NCI-H82 treated with DMSO at 0.1 percent for 48 hours (cell line): ENCODE data around the gene LRCOL1.

Experiments used
- DNase-seq: peaks from one replicate; lab custom pipeline; 2025; ENCODE audit not compliant: unreplicated experiment; lab: John Stamatoyannopoulos, UW

LRCOL1 gene

GRCh38 chr12:132569856-132570480, 40.4 kb downstream of the LRCOL1 start:
- no peak for DNase-seq

GRCh38 chr12:132568826-132569480, 41.4 kb downstream of the LRCOL1 start:
- DNase-seq: no peak

GRCh38 chr12:132568301-132568700, 42.1 kb downstream of the LRCOL1 start:
- no peak for DNase-seq

GRCh38 chr12:132566516-132567131, 43.8 kb downstream of the LRCOL1 start:
- DNase-seq: no peak

- no peak for DNase-seq
Observed at GRCh38 chr12:132565365-132565764, 45.0 kb downstream of the LRCOL1 start.

GRCh38 chr12:132563911-132564310, 46.5 kb downstream of the LRCOL1 start:
- no peak for DNase-seq

GRCh38 chr12:132562489-132563021, 47.8 kb downstream of the LRCOL1 start:
- no peak for DNase-seq

- peak; percentile 17 for DNase-seq
Observed at GRCh38 chr12:132561427-132562156, 48.8 kb downstream of the LRCOL1 start.

GRCh38 chr12:132560614-132561426, 49.6 kb downstream of the LRCOL1 start:
- peak; percentile 68 for DNase-seq

GRCh38 chr12:132560364-132560613, 50.1 kb downstream of the LRCOL1 start:
- no peak for DNase-seq

- DNase-seq: peak; percentile 19
Observed at GRCh38 chr12:132559652-132560363, 50.6 kb downstream of the LRCOL1 start.

GRCh38 chr12:132558861-132559623, 51.3 kb downstream of the LRCOL1 start:
- DNase-seq: no peak

- peak; percentile 19 for DNase-seq
Observed at GRCh38 chr12:132558042-132558856, 52.1 kb downstream of the LRCOL1 start.

- DNase-seq: no peak
Observed at GRCh38 chr12:132557291-132558015, 52.9 kb downstream of the LRCOL1 start.

GRCh38 chr12:132556801-132557200, 53.6 kb downstream of the LRCOL1 start:
- DNase-seq: no peak

- no peak for DNase-seq
Observed at GRCh38 chr12:132556216-132556615, 54.2 kb downstream of the LRCOL1 start.

GRCh38 chr12:132555686-132556085, 54.7 kb downstream of the LRCOL1 start:
- DNase-seq: no peak
